HuH-7 (cell line): Measurements from ENCODE around the gene EFCAB11.

Source experiments
- DNase-seq: peaks from one replicate; pipeline ENCODE4 v3.0.0; 2011; ENCODE audit warnings: low spot score

EFCAB11 gene

GRCh38 chr14:89954070-89955021 is at the start of gene EFCAB11:
Gene EFCAB11 (minus strand): TSS chr14:89954730. CDS start chr14:89954660, 70 bp downstream.
- peak; percentile 81 for DNase-seq

- DNase-seq: no peak
Observed at GRCh38 chr14:90003526-90004307, 49.2 kb upstream of the EFCAB11 start.

- DNase-seq: no peak
Observed at GRCh38 chr14:90000935-90001334, 46.4 kb upstream of the EFCAB11 start.

GRCh38 chr14:89996963-89997362 is 42.4 kb upstream of the EFCAB11 start:
- DNase-seq: no peak

GRCh38 chr14:89992273-89992672 is 37.7 kb upstream of the EFCAB11 start:
- no peak for DNase-seq

- no peak for DNase-seq
Observed at GRCh38 chr14:89990623-89991275, 36.2 kb upstream of the EFCAB11 start.

- DNase-seq: no peak
Observed at GRCh38 chr14:89990218-89990617, 35.7 kb upstream of the EFCAB11 start.

GRCh38 chr14:89988787-89989186 is 34.3 kb upstream of the EFCAB11 start:
- DNase-seq: no peak

GRCh38 chr14:89987161-89987475 is 32.6 kb upstream of the EFCAB11 start:
- no peak for DNase-seq

GRCh38 chr14:89986462-89987160 is 32.1 kb upstream of the EFCAB11 start:
- no peak for DNase-seq

GRCh38 chr14:89983375-89983774 is 28.8 kb upstream of the EFCAB11 start:
- no peak for DNase-seq

- no peak for DNase-seq
Observed at GRCh38 chr14:89978656-89979055, 24.1 kb upstream of the EFCAB11 start.

GRCh38 chr14:89977668-89978067 is 23.1 kb upstream of the EFCAB11 start:
- DNase-seq: no peak

- DNase-seq: peak; percentile 52
Observed at GRCh38 chr14:89973234-89973823, 18.8 kb upstream of the EFCAB11 start.

- no peak for DNase-seq
Observed at GRCh38 chr14:89965839-89966238, 11.3 kb upstream of the EFCAB11 start.

GRCh38 chr14:89963288-89963978 is 8.9 kb upstream of the EFCAB11 start:
- DNase-seq: no peak

- DNase-seq: no peak
Observed at GRCh38 chr14:89960914-89961313, 6.4 kb upstream of the EFCAB11 start.

- no peak for DNase-seq
Observed at GRCh38 chr14:89959853-89960445, 5.4 kb upstream of the EFCAB11 start.

- DNase-seq: no peak
Observed at GRCh38 chr14:89958966-89959365, 4.4 kb upstream of the EFCAB11 start.

GRCh38 chr14:89957791-89958190 is 3.3 kb upstream of the EFCAB11 start:
- no peak for DNase-seq

- no peak for DNase-seq
Observed at GRCh38 chr14:89957376-89957775, 2.8 kb upstream of the EFCAB11 start.
